IMR-90 (cell line): ENCODE results near the gene EDNRB. TPM values are rescaled to one million over a fixed set of nuclear protein-coding genes. Genes with fewer than 3 reads are reported as not detected.

Experiments used
- ATAC-seq: fragments of 200-7000 bp; cut with Tn5 transposase; 2 replicates; pipeline ENCODE4 v1.9.1; 2020; ENCODE audit warnings: low read depth, mild to moderate bottlenecking, moderate library complexity
- BruUV-seq: library from RNA; stranded (reverse); fragments of 400-500 nt; replicated peaks from 2 replicates; lab custom pipeline; 2021; lab: Mats Ljungman, UMichigan
- CTCF ChIA-PET: fragments of 300-600 bp; formaldehyde crosslinking; extraction: SDS; loops from one replicate; lab custom pipeline; 2021; ENCODE audit warnings: antibody characterized with exemption; lab: Yijun Ruan, JAX
- POLR2A ChIA-PET: fragments of 300-600 bp; sonication (Branson Sonifier 250); formaldehyde crosslinking; loops from one replicate; lab custom pipeline; 2022; ENCODE audit warnings: antibody characterized with exemption; ENCODE audit not compliant: unreplicated experiment; lab: Charles Lee
- DNase-seq: peaks from one replicate; pipeline ENCODE4 v3.0.0; 2013
- H2AFZ ChIP-seq: replicated peaks from 2 replicates; pipeline ENCODE3; 2013; ENCODE audit warnings: low read length, mild to moderate bottlenecking; ENCODE audit not compliant: poor library complexity
- H2AK5ac ChIP-seq: 2 replicates; pipeline ENCODE4 v1.6.1; 2013; ENCODE audit warnings: low read depth, low read length, inconsistent platforms
- H2AK9ac ChIP-seq: replicated peaks from 2 replicates; pipeline ENCODE3; 2013; ENCODE audit warnings: mild to moderate bottlenecking, low read depth, low read length, moderate library complexity; ENCODE audit not compliant: poor library complexity
- H2BK120ac ChIP-seq: 2 replicates; pipeline ENCODE4 v1.6.1; 2013; ENCODE audit warnings: low read depth, low read length, inconsistent platforms
- H2BK15ac ChIP-seq: 3 replicates; pipeline ENCODE4 v1.6.1; 2013; ENCODE audit warnings: low read depth, low read length, inconsistent platforms
- H2BK20ac ChIP-seq: 2 replicates; pipeline ENCODE4 v1.6.1; 2013; ENCODE audit warnings: low read depth, mild to moderate bottlenecking, inconsistent platforms, low read length, moderate library complexity
- H2BK5ac ChIP-seq: 2 replicates; pipeline ENCODE4 v1.6.1; 2013; ENCODE audit warnings: mild to moderate bottlenecking, low read depth, low read length, inconsistent platforms; ENCODE audit not compliant: poor library complexity, severe bottlenecking
- H3K14ac ChIP-seq: replicated peaks from 2 replicates; pipeline ENCODE4 v1.6.1; 2013; ENCODE audit warnings: low read depth, low read length, inconsistent platforms
- H3K18ac ChIP-seq: 2 replicates; pipeline ENCODE4 v1.6.1; 2013; ENCODE audit warnings: low read depth, low read length, control low read depth
- H3K23ac ChIP-seq: 2 replicates; pipeline ENCODE4 v1.6.1; 2013; ENCODE audit warnings: low read depth, low read length, inconsistent platforms
- H3K27ac ChIP-seq: 2 replicates; pipeline ENCODE4 v1.5.1; 2013; ENCODE audit warnings: mild to moderate bottlenecking, control low read depth, low read length; ENCODE audit not compliant: insufficient read depth
- H3K27me3 ChIP-seq: 2 replicates; pipeline ENCODE4 v1.6.1; 2013; ENCODE audit warnings: low read length; ENCODE audit not compliant: control insufficient read depth, insufficient read depth
- H3K36me3 ChIP-seq: 2 replicates; pipeline ENCODE4 v1.6.1; 2013; ENCODE audit warnings: low read length, mixed read lengths; ENCODE audit not compliant: control insufficient read depth, insufficient read depth
- H3K4ac ChIP-seq: 2 replicates; pipeline ENCODE4 v1.6.1; 2013; ENCODE audit warnings: low read depth, low read length, inconsistent platforms
- H3K4me1 ChIP-seq: 2 replicates; pipeline ENCODE4 v1.6.1; 2013; ENCODE audit warnings: low read length, mixed read lengths; ENCODE audit not compliant: control insufficient read depth, insufficient read depth
- H3K4me2 ChIP-seq: 2 replicates; pipeline ENCODE4 v1.6.1; 2013; ENCODE audit warnings: low read depth, mild to moderate bottlenecking, control low read depth, low read length, moderate library complexity
- H3K4me3 ChIP-seq: 2 replicates; pipeline ENCODE4 v1.5.1; 2013; ENCODE audit warnings: low read depth, mild to moderate bottlenecking, control low read depth, low read length, moderate library complexity; ENCODE audit not compliant: insufficient read depth
- H3K56ac ChIP-seq: 2 replicates; pipeline ENCODE4 v1.6.1; 2013; ENCODE audit warnings: low read length, inconsistent platforms; ENCODE audit not compliant: insufficient read depth; ENCODE audit errors: extremely low read depth
- H3K79me1 ChIP-seq, 2 experiments: 2 replicates each; pipeline ENCODE4 v1.6.1; 2013; ENCODE audit warnings: low read length in 2 of 2, inconsistent platforms in 1 of 2, low read depth in 1 of 2
- H3K9ac ChIP-seq: 2 replicates; pipeline ENCODE4 v1.6.1; 2013; ENCODE audit warnings: low read depth, low read length, control low read depth
- H3K9me1 ChIP-seq: 2 replicates; pipeline ENCODE4 v1.6.1; 2013; ENCODE audit warnings: low read length, inconsistent platforms; ENCODE audit not compliant: insufficient read depth
- H3K9me3 ChIP-seq: 2 replicates; pipeline ENCODE4 v1.6.1; 2013; ENCODE audit warnings: low read length; ENCODE audit not compliant: control insufficient read depth, insufficient read depth
- H4K20me1 ChIP-seq: 2 replicates; pipeline ENCODE4 v1.6.1; 2013; ENCODE audit warnings: low read length, inconsistent platforms; ENCODE audit not compliant: insufficient read depth
- H4K5ac ChIP-seq: 2 replicates; pipeline ENCODE4 v1.6.1; 2013; ENCODE audit warnings: mild to moderate bottlenecking, low read depth, low read length, control low read depth
- H4K8ac ChIP-seq, 2 experiments: 2 replicates each; pipeline ENCODE4 v1.6.1; 2013; ENCODE audit warnings: low read depth in 2 of 2, low read length in 2 of 2, control low read depth in 1 of 2, inconsistent platforms in 1 of 2
- H4K91ac ChIP-seq: 2 replicates; pipeline ENCODE4 v1.6.1; 2013; ENCODE audit warnings: low read depth, low read length, inconsistent platforms; ENCODE audit not compliant: insufficient read depth
- BHLHE40 ChIP-seq: fragments of 150-350 bp; IDR thresholded peaks from 2 replicates; pipeline ENCODE4 v1.6.1; 2016; ENCODE audit warnings: mild to moderate bottlenecking, low read depth, low read length
- CEBPB ChIP-seq: IDR thresholded peaks from 2 replicates; pipeline ENCODE4 v1.6.1; 2012; ENCODE audit warnings: low read depth, low read length, improper control_type of control experiment
- CHD1 ChIP-seq: IDR thresholded peaks from 2 replicates; pipeline ENCODE4 v1.6.1; 2012; ENCODE audit warnings: low read depth, low read length, improper control_type of control experiment
- MAFK ChIP-seq: IDR thresholded peaks from 2 replicates; pipeline ENCODE4 v1.6.1; 2012; ENCODE audit warnings: low read depth, low read length, improper control_type of control experiment
- MXI1 ChIP-seq: IDR thresholded peaks from 2 replicates; pipeline ENCODE4 v1.6.1; 2012; ENCODE audit warnings: low read depth, mild to moderate bottlenecking, low read length, moderate library complexity, borderline replicate concordance
- NFE2L2 ChIP-seq: fragments of 150-350 bp; IDR thresholded peaks from 2 replicates; pipeline ENCODE4 v1.6.1; 2016; ENCODE audit warnings: low read depth, mild to moderate bottlenecking, low read length
- POLR2A ChIP-seq: IDR thresholded peaks from 2 replicates; pipeline ENCODE4 v1.6.1; 2012; ENCODE audit warnings: mild to moderate bottlenecking, low read depth, low read length
- RFX5 ChIP-seq: IDR thresholded peaks from 2 replicates; pipeline ENCODE4 v1.8.0; 2012; ENCODE audit warnings: low read depth, mild to moderate bottlenecking, low read length, moderate library complexity
- SMC3 ChIP-seq: fragments of 150-350 bp; IDR thresholded peaks from 2 replicates; pipeline ENCODE4 v1.6.1; 2016; ENCODE audit warnings: low read depth, mild to moderate bottlenecking, antibody characterized with exemption, low read length, moderate library complexity
- USF2 ChIP-seq: fragments of 150-350 bp; IDR thresholded peaks from 2 replicates; pipeline ENCODE4 v1.6.1; 2017; ENCODE audit warnings: mild to moderate bottlenecking, antibody characterized with exemption, low read length, low read depth
- WGBS, 2 experiments: methylation state at CpG; one replicate each; pipeline versions ENCODE4 v1.1.5 to v1.1.7; 2013; ENCODE audit warnings: missing lambda C conversion rate in 2 of 2; ENCODE audit not compliant: insufficient read length in 1 of 2; ENCODE audit errors: extremely low coverage in 2 of 2; 5-methylcytosine and 5-hydroxymethylcytosine counted together
- dilution Hi-C: fragments of 300-500 bp; cut with HindIII; formaldehyde crosslinking; loops from one replicate; pipeline ENCODE4 v1.14.3; 2018; ENCODE audit warnings: low sequenced_read_pairs; ENCODE audit not compliant: unreplicated experiment
- in situ Hi-C: fragments of 300-500 bp; cut with MboI; formaldehyde crosslinking; loops from 3 replicates; pipeline ENCODE4 v1.14.3; 2019; ENCODE audit warnings: low sequenced_read_pairs, inconsistent platforms, mixed read lengths
- intact Hi-C: fragments of 100-400 bp; cut with micrococcal nuclease; formaldehyde crosslinking; loops from 2 replicates; pipeline ENCODE4 v1.10.0; 2022
- polyA plus RNA-seq, 3 experiments: library from polyadenylated mRNA; depleted of rRNA; stranded (reverse); fragments of >200 nt; gene quantifications; 2 replicates each; pipeline ENCODE4 v1.2.3, GENCODE V29; 2012; ENCODE audit warnings: low replicate concordance in 1 of 3
- total RNA-seq: library from RNA; depleted of rRNA; stranded (reverse); fragments of >200 nt; gene quantifications from 2 replicates; pipeline ENCODE4 v1.2.3, GENCODE V29; 2012

The EDNRB gene
- total and polyA plus RNA-seq, 2 of the 4 experiments (the other 2 are of a cell fraction) = under 0.01 to 0.09 TPM

GRCh38 chr13:77891486-77891885, 27.1 kb downstream of the EDNRB start:
- in situ Hi-C loops = no loop called here

More at GRCh38 chr13:77891486-77891885, 27.1 kb downstream of the EDNRB start:
- Histone ChIP-seq H2AFZ (no peak overlapping the region), H4K8ac (no peak overlapping the region), H3K18ac (no peak overlapping the region), H2AK5ac (no peak overlapping the region), H3K27ac (no peak overlapping the region), H3K36me3 (no peaks in the 10 kb centered on the region), H2BK5ac (no peak overlapping the region), H3K14ac (no peak overlapping the region), H2BK15ac (no peak overlapping the region), H3K4me3 (no peak overlapping the region), H3K4me2 (no peak overlapping the region), H4K5ac (no peak overlapping the region), H3K79me1 (no peaks in the 10 kb centered on the region), H4K91ac (no peak overlapping the region), H4K20me1 (no peaks in the 10 kb centered on the region), H2BK120ac (no peak overlapping the region), H2BK20ac (no peak overlapping the region), H3K56ac (no peak overlapping the region), H3K9me1 (no peaks in the 10 kb centered on the region), H3K27me3 (no peaks in the 10 kb centered on the region), H3K4ac (no peak overlapping the region), H3K4me1 (no peaks in the 10 kb centered on the region), H3K9ac (no peak overlapping the region), H2AK9ac (no peak overlapping the region), H3K23ac (no peak overlapping the region), H3K9me3 (no peaks in the 10 kb centered on the region)
- intact Hi-C loops (no loop called here), dilution Hi-C loops (no loop called here)
- ChIA-PET POLR2A (no interaction called here), CTCF (no interaction called here)
- BruUV-seq = no TSS peak
- no CpG with 5 or more reads among the region's 2 CpGs for WGBS, 2 experiments
- TF ChIP-seq USF2 = no peak
- TF ChIP-seq NFE2L2 = no peak
- no peak for TF ChIP-seq CHD1
- no peak for TF ChIP-seq MAFK
- no peak for TF ChIP-seq MXI1
- no peak for TF ChIP-seq RFX5
- no peak for TF ChIP-seq CEBPB
- TF ChIP-seq SMC3 = no peak
- TF ChIP-seq BHLHE40 = no peak
- no peak for TF ChIP-seq POLR2A
- DNase-seq (no peak), ATAC-seq (no peak)
